ENCODE data around the gene C7. TPM values are rescaled to one million over a fixed set of nuclear protein-coding genes. Genes with fewer than 3 reads are reported as not detected.

Gene C7
- total and polyA plus RNA-seq, 10 of the 15 experiments (the other 5 are each of a cell fraction or from before 2014, with no cell fraction given) = 0.90 TPM; not detected in 9

DNA sequence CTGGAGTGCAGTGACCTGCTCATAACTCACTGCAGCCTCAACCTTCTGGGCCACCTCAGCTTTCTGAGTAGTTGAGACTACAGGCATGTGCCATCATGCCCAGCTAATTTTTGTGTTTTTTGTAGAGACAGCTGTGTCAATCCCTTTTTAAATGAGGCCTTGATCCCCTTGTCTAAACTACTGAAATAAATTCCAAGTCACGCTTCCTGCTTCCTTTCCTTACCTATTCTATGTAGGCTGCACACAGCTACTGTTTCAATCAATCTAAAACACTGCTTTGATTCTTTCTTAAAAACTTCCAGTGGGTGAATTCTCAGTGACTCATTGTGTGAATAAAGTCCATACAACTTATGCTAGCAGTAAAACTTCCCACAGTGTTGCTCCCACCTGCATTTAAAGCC, 2.9 kb upstream of the C7 start (continued):
- TF ChIP-seq TAF1 (IDR thresholded peaks at IDR 0.05; ENCODE audit: borderline replicate concordance, low read depth, low read length) = no peak

- H3K4me3 ChIP-seq = no peak overlapping the region
- RAD21 ChIA-PET (ENCODE audit: unreplicated experiment) = no interaction called here
- H3K79me2 ChIP-seq (ENCODE audit: control insufficient read depth, insufficient read depth, low read length) = no peaks in the 10 kb centered on the region
- no peaks in the 10 kb centered on the region for H4K20me1 ChIP-seq (ENCODE audit: control insufficient read depth, insufficient read depth)
- H3K27me3 ChIP-seq (replicated peaks in 1 of 2; ENCODE audit: control insufficient read depth in 2 of 2, insufficient read depth in 2 of 2, low read length in 1 of 2) = no peaks in the 10 kb centered on the region
- FAIRE-seq (no peak), ATAC-seq (no peak), DNase-seq (ENCODE audit: low read depth, low spot score) (no peak)
- SMC1A ChIA-PET (ENCODE audit: uncharacterized antibody, unreplicated experiment) = no interaction called here
- no peak overlapping the region for H2AFZ ChIP-seq (ENCODE audit: control insufficient read depth, low read depth, low read length)
- in situ Hi-C loops (cut with MboI) = no loop called here
- no peak overlapping the region for H3K9ac ChIP-seq (ENCODE audit: control insufficient read depth, insufficient read depth, low read length)
- H3K4me1 ChIP-seq (ENCODE audit: control insufficient read depth, insufficient read depth, low read length) = no peaks in the 10 kb centered on the region
- H3K4me2 ChIP-seq (ENCODE audit: control insufficient read depth, insufficient read depth) = no peak overlapping the region
- H3K9me3 ChIP-seq (replicated peaks; ENCODE audit: control insufficient read depth, insufficient read depth, low read length) = no peaks in the 10 kb centered on the region
- no peak overlapping the region for H3K27ac ChIP-seq (ENCODE audit: control insufficient read depth, insufficient read depth)
- intact Hi-C loops (cut with micrococcal nuclease; ENCODE audit: unreplicated experiment) = loop anchor here (10.0 kb wide), 1 partner anchor 365 kb away; no protein-coding TSS in a partner anchor
- POLR2A ChIA-PET = no interaction called here
- no peaks in the 10 kb centered on the region for H3K36me3 ChIP-seq (ENCODE audit: control insufficient read depth in 2 of 2, insufficient read depth in 2 of 2, low read length in 1 of 2)
- BruUV-seq (replicated peaks) = no TSS peak
- WGBS (ENCODE audit: insufficient coverage, insufficient replicate concordance, low lambda C conversion rate, missing lambda C conversion rate) = 45% methylated on average over 2 of the region's 2 CpGs
- CTCF ChIA-PET = interaction anchor here (0.7 kb wide), 1 partner anchor 862 kb away, joined by 3 read pairs; no protein-coding TSS in a partner anchor
- TF ChIP-seq, protein P1, sequence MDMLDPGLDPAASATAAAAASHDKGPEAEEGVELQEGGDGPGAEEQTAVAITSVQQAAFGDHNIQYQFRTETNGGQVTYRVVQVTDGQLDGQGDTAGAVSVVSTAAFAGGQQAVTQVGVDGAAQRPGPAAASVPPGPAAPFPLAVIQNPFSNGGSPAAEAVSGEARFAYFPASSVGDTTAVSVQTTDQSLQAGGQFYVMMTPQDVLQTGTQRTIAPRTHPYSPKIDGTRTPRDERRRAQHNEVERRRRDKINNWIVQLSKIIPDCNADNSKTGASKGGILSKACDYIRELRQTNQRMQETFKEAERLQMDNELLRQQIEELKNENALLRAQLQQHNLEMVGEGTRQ (IDR thresholded peaks at IDR 0.05; ENCODE audit: borderline replicate concordance, low read depth, low read length) = no peak
- TF ChIP-seq SREBF1 (IDR thresholded peaks at IDR 0.05; ENCODE audit: low read length) (no peak), GABPA (IDR thresholded peaks at IDR 0.05; ENCODE audit: low read depth) (no peak), BCL11A (IDR thresholded peaks at IDR 0.05; ENCODE audit: low read depth, low read length) (no peak), NFYA (IDR thresholded peaks at IDR 0.05; ENCODE audit: borderline replicate concordance, low read depth, low read length) (no peak), SIX5 (IDR thresholded peaks at IDR 0.05; ENCODE audit: low read depth, low read length, severe bottlenecking) (no peak), CBX5 (IDR thresholded peaks at IDR 0.05; ENCODE audit: low read depth) (no peak), MTA2 (IDR thresholded peaks at IDR 0.05; ENCODE audit: low read depth) (no peak), POLR2AphosphoS5 (IDR thresholded peaks at IDR 0.05; ENCODE audit: low read length) (no peak), CHD1 (IDR thresholded peaks at IDR 0.05; ENCODE audit: low read depth, low read length) (no peak), REST (IDR thresholded peaks at IDR 0.05; ENCODE audit: low read depth, low read length) (no peak), ESRRA (IDR thresholded peaks at IDR 0.05; ENCODE audit: low read length) (no peak), EP300 (IDR thresholded peaks at IDR 0.05; ENCODE audit: borderline replicate concordance in 1 of 2, control insufficient read depth in 1 of 2, low read depth in 2 of 2, low read length in 2 of 2) (no peak), NFIC (IDR thresholded peaks at IDR 0.05; ENCODE audit: low read depth, low read length) (no peak), EZH2 (IDR thresholded peaks at IDR 0.05; ENCODE audit: borderline replicate concordance, control insufficient read depth, low read depth, low read length) (no peak)
- TF ChIP-seq, protein P2, sequence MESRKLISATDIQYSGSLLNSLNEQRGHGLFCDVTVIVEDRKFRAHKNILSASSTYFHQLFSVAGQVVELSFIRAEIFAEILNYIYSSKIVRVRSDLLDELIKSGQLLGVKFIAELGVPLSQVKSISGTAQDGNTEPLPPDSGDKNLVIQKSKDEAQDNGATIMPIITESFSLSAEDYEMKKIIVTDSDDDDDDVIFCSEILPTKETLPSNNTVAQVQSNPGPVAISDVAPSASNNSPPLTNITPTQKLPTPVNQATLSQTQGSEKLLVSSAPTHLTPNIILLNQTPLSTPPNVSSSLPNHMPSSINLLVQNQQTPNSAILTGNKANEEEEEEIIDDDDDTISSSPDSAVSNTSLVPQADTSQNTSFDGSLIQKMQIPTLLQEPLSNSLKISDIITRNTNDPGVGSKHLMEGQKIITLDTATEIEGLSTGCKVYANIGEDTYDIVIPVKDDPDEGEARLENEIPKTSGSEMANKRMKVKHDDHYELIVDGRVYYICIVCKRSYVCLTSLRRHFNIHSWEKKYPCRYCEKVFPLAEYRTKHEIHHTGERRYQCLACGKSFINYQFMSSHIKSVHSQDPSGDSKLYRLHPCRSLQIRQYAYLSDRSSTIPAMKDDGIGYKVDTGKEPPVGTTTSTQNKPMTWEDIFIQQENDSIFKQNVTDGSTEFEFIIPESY (IDR thresholded peaks at IDR 0.05) = no peak
Observed at GRCh38 chr5:40909723-40910122, 426 bp downstream of the C7 start.
